ENCODE data around the gene AMPH.
A peak's percentile ranks its signal among the peaks of the same experiment; 100 is the strongest.
"Not testable (repeated sequence)": the region's sequence is repeated elsewhere in the genome, so short reads cannot be mapped to it uniquely, and the experiment has no call there.

The AMPH gene

GRCh38 chr7:38391751-38392150 lies 239.4 kb downstream of the AMPH start:
- DNase-seq = no peak

GRCh38 chr7:38385682-38386081 lies 245.5 kb downstream of the AMPH start:
- DNase-seq = no peak

GRCh38 chr7:38383281-38383680 lies 247.9 kb downstream of the AMPH start:
- DNase-seq = no peak

- no peak for DNase-seq
Measured at GRCh38 chr7:38382684-38383083, 248.5 kb downstream of the AMPH start.

- DNase-seq = no peak
Measured at GRCh38 chr7:38375453-38375852, 255.7 kb downstream of the AMPH start.

GRCh38 chr7:38374507-38374906 lies 256.7 kb downstream of the AMPH start:
- peak; percentile 67 for DNase-seq

GRCh38 chr7:38373155-38373554 lies 258.0 kb downstream of the AMPH start:
- no peak for DNase-seq

- no peak for DNase-seq
Measured at GRCh38 chr7:38372290-38372689, 258.9 kb downstream of the AMPH start.

- DNase-seq = peak; percentile 80
Measured at GRCh38 chr7:38369816-38370493, 261.2 kb downstream of the AMPH start.

GRCh38 chr7:38368191-38368605 lies 263.0 kb downstream of the AMPH start:
- DNase-seq = peak; percentile 77

GRCh38 chr7:38367301-38367890 lies 263.8 kb downstream of the AMPH start:
- DNase-seq = no peak

- peak; percentile 67 for DNase-seq
Measured at GRCh38 chr7:38363379-38363778, 267.8 kb downstream of the AMPH start.

GRCh38 chr7:38362611-38363237 lies 268.4 kb downstream of the AMPH start:
- DNase-seq = peak; percentile 47

GRCh38 chr7:38360776-38361175 lies 270.4 kb downstream of the AMPH start:
- DNase-seq = no peak

- DNase-seq = peak; percentile 68
Measured at GRCh38 chr7:38359071-38359601, 272.0 kb downstream of the AMPH start.

GRCh38 chr7:38358273-38358831 lies 272.8 kb downstream of the AMPH start:
- DNase-seq = not testable (repeated sequence)

GRCh38 chr7:38354271-38354851 lies 276.8 kb downstream of the AMPH start:
- peak; percentile 31 for DNase-seq

- DNase-seq = not testable (repeated sequence)
Measured at GRCh38 chr7:38353431-38353881, 277.7 kb downstream of the AMPH start.

GRCh38 chr7:38351601-38352000 lies 279.6 kb downstream of the AMPH start:
- DNase-seq = no peak

- not testable (repeated sequence) for DNase-seq
Measured at GRCh38 chr7:38350777-38351176, 280.4 kb downstream of the AMPH start.

GRCh38 chr7:38349869-38350583 lies 281.1 kb downstream of the AMPH start:
- peak; percentile 39 for DNase-seq

GRCh38 chr7:38349126-38349795 lies 281.9 kb downstream of the AMPH start:
- not testable (repeated sequence) for DNase-seq
